ENCODE data around the gene CA5B.
A peak's percentile ranks its signal among the peaks of the same experiment; 100 is the strongest.

CA5B gene

DNA sequence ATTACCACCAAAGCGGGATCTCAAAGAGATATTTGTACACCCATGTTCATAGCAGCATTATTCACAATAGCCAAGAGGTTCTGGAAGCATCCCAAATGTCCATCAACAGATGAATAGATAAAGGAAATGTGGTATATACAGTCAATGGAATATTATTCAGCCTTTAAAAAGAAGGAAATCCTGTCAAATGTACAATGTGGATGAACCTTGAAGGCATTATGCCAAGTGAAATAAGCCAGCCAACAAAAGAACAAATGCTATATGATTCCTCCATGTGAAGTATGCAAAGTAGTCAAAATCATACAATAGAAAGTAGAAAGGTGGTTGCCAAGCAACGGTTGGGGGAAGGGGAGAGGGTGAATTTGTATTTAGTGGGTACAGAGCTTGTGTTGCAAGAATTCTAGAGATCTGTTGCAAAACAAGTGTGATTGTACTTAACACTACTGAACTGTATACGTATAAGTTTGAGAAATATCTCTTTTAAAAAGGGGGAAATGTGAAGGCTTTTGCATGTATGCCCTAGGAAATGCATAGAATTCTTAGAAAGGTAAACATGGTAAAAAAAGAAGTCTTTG lies 47.2 kb downstream of the CA5B start:
- peaks cover 7% of the 10 kb centered on the region for H3K36me3 ChIP-seq
- no peaks in the 10 kb centered on the region for H3K9me3 ChIP-seq
- no peaks in the 10 kb centered on the region for H3K27me3 ChIP-seq
- no peak overlapping the region for H3K4me3 ChIP-seq (ENCODE audit: low read depth in 1 of 2, low read length in 1 of 2)
- TF ChIP-seq, protein P1, sequence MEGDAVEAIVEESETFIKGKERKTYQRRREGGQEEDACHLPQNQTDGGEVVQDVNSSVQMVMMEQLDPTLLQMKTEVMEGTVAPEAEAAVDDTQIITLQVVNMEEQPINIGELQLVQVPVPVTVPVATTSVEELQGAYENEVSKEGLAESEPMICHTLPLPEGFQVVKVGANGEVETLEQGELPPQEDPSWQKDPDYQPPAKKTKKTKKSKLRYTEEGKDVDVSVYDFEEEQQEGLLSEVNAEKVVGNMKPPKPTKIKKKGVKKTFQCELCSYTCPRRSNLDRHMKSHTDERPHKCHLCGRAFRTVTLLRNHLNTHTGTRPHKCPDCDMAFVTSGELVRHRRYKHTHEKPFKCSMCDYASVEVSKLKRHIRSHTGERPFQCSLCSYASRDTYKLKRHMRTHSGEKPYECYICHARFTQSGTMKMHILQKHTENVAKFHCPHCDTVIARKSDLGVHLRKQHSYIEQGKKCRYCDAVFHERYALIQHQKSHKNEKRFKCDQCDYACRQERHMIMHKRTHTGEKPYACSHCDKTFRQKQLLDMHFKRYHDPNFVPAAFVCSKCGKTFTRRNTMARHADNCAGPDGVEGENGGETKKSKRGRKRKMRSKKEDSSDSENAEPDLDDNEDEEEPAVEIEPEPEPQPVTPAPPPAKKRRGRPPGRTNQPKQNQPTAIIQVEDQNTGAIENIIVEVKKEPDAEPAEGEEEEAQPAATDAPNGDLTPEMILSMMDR (IDR thresholded peaks at IDR 0.05) = no peak
- peaks cover 12 to 22% of the 10 kb centered on the region in 2 experiments for H3K4me1 ChIP-seq (ENCODE audit: control insufficient read depth in 1 of 2, insufficient read depth in 1 of 2, low read depth in 1 of 2, low read length in 1 of 2)
- no peak overlapping the region for H3K27ac ChIP-seq

DNA sequence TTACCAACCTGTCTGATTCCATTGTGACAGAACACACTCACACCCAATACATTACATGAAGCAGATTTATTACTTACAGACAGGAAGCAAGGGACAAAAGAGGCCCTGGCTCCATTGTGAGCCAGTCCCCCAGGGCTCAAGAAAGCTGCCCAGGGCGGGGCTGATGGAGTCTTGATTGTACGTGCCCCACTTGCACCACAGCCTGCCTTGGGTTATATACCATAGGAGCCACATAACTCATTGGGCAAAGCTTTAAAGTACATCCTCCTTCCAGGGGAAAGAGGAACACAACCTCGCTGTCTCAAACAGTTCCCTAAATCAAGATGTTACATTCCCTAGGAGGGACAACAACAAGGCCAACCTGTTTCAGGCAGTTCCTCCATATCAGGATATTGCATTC lies 48.8 kb downstream of the CA5B start:
- peaks cover 17 to 35% of the 10 kb centered on the region in 2 experiments for H3K4me1 ChIP-seq (ENCODE audit: control insufficient read depth in 1 of 2, insufficient read depth in 1 of 2, low read depth in 1 of 2, low read length in 1 of 2)
- no peaks in the 10 kb centered on the region for H3K27me3 ChIP-seq
- no peak overlapping the region for H3K4me3 ChIP-seq (ENCODE audit: low read depth in 1 of 2, low read length in 1 of 2)
- H3K27ac ChIP-seq = peak overlapping the region; percentile 68
- TF ChIP-seq, protein P1 (IDR thresholded peaks at IDR 0.05) = no peak
- no peaks in the 10 kb centered on the region for H3K36me3 ChIP-seq
- no peaks in the 10 kb centered on the region for H3K9me3 ChIP-seq

DNA sequence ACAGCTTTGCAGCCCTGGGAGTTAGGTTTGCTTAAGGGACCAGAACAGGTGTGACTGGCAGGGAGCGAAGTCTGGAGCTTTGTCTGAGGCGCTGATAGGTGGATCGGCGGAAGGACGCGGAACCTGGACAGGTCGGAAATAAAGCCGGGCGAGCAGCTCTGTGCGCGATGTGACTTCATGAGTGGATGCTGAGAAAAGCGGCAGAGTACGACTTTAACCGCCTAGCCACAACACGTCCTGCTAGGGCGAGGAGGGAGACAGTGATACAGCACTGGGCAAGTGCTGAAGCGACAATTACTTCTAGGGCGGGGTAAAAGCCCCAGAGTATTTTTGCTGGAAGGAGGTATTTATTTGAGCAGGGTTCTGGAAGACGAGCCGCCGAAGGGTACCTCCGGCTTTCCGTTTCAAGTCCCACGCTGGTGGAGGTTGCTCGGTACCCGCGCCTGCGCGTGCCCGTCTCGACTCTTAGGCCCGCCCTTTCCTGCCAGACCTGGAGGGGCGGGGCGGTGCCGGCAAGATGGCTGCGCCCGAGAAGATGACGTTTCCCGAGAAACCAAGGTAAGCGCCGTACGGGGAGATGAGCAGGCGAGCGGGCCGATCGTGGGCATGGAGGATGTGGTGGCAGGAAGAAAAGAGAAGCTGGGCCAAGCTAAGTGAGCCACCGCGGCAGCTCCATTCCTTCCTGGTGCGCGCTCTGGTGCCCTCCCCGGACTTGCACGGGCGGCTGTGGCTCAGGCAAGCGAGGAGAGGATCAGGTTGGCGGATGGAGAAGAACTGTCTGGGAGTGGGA lies 52.1 kb downstream of the CA5B start, which contains the start of gene ZRSR2:
Gene ZRSR2 (plus strand): TSS at position 506 of the 790 bp plus-strand sequence. CDS start 12 bp downstream, at position 518.
- H3K27ac ChIP-seq = peak within 1 kb of the TSS; percentile 92
- peaks cover 17 to 35% of the 10 kb centered on the region in 2 experiments for H3K4me1 ChIP-seq (ENCODE audit: control insufficient read depth in 1 of 2, insufficient read depth in 1 of 2, low read depth in 1 of 2, low read length in 1 of 2)
- no peaks in the 10 kb centered on the region for H3K9me3 ChIP-seq
- H3K27me3 ChIP-seq = no peaks in the 10 kb centered on the region
- TF ChIP-seq, protein P1 (IDR thresholded peaks at IDR 0.05) = no peak
- no peaks in the 10 kb centered on the region for H3K36me3 ChIP-seq
- peak within 1 kb of the TSS; percentile 68 to 91 for H3K4me3 ChIP-seq (ENCODE audit: low read depth in 1 of 2, low read length in 1 of 2)

DNA sequence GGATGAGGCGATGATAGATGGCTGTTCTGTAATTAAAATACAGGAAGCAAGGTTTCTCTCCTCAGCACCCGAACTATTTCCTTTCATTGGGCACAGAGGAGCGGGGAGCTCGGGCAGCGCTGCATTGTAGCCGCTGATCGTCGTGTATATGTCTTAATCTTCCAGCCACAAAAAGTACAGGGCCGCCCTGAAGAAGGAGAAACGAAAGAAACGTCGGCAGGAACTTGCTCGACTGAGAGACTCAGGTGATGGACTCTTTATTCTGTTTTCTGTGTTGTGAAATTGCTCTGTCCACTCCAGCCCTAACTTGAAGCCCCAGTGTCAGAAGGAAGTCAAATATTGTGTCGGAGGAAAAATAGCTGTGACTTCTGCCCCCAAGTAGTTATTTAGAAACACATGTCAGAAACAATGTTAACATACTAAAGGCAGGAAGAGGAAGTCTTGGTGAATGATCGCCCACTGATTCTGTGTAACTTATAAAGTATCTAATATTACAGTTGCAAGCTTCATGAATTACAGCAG lies 52.8 kb downstream of the CA5B start:
- peak overlapping the region; percentile 92 for H3K27ac ChIP-seq
- no peaks in the 10 kb centered on the region for H3K36me3 ChIP-seq
- H3K4me1 ChIP-seq (ENCODE audit: control insufficient read depth in 1 of 2, insufficient read depth in 1 of 2, low read depth in 1 of 2, low read length in 1 of 2) = peaks cover 17 to 35% of the 10 kb centered on the region in 2 experiments
- TF ChIP-seq, protein P1 (IDR thresholded peaks at IDR 0.05) = no peak
- H3K4me3 ChIP-seq (ENCODE audit: low read depth in 1 of 2, low read length in 1 of 2) = peak overlapping the region; percentile 68 to 91
- H3K9me3 ChIP-seq = no peaks in the 10 kb centered on the region
- H3K27me3 ChIP-seq = no peaks in the 10 kb centered on the region

DNA sequence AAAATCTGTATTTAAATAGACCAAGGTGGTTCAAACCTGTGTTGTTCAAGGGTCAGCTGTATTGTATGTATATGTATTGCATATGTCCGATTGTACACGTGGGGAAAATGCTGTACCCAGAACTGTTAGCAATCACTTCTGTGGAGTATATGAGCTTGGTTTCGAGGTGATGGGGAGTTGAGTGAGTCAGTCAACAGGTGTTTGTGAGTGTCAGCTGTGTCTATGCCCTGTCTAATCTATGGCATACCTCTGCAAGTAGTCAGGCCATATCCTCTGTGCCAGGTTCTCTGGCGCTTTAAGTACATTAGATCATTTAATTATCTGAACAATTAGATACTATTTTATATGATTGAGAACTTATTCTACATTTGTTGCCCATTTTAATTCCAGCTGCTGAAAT lies 59.6 kb downstream of the CA5B start:
- Histone ChIP-seq H3K9me3 (no peaks in the 10 kb centered on the region), H3K36me3 (no peaks in the 10 kb centered on the region), H3K4me1 (ENCODE audit: control insufficient read depth in 1 of 2, insufficient read depth in 1 of 2, low read depth in 1 of 2, low read length in 1 of 2) (peaks cover 0 to 4% of the 10 kb centered on the region in 2 experiments), H3K27me3 (no peaks in the 10 kb centered on the region), H3K4me3 (ENCODE audit: low read depth in 1 of 2, low read length in 1 of 2) (no peak overlapping the region), H3K27ac (no peak overlapping the region)
- TF ChIP-seq, protein P1 (IDR thresholded peaks at IDR 0.05) = no peak

Measured in neutrophil (primary cell).